HepG2 (cell line): ENCODE data around the gene VAPA. TPM values are rescaled to one million over a fixed set of nuclear protein-coding genes. Genes with fewer than 3 reads are reported as not detected.

ENCODE experiments used
- ADNP ChIP-seq: sonication (generic); formaldehyde crosslinking; IDR thresholded peaks from 2 replicates; pipeline ENCODE4 v1.4.0; 2020; ENCODE audit warnings: missing genetic modification reagents
- CAMTA2 ChIP-seq: sonication (generic); formaldehyde crosslinking; IDR thresholded peaks from 2 replicates; pipeline ENCODE4 v1.4.0; 2020; ENCODE audit warnings: mild to moderate bottlenecking, missing genetic modification reagents, borderline replicate concordance
- GATAD1 ChIP-seq: IDR thresholded peaks from 2 replicates; pipeline ENCODE4 v1.6.1; 2016; ENCODE audit warnings: missing genetic modification reagents, missing compliant biosample characterization
- HDAC2 ChIP-seq: sonication (generic); formaldehyde crosslinking; IDR thresholded peaks from 2 replicates; pipeline ENCODE4 v1.4.0; 2020; ENCODE audit warnings: missing genetic modification reagents
- HOXA3 ChIP-seq: sonication (generic); formaldehyde crosslinking; IDR thresholded peaks from 2 replicates; pipeline ENCODE4 v1.5.0; 2020; ENCODE audit warnings: missing genetic modification reagents
- NFE2L1 ChIP-seq: sonication (generic); formaldehyde crosslinking; IDR thresholded peaks from 2 replicates; pipeline ENCODE4 v1.4.0; 2020; ENCODE audit warnings: missing genetic modification reagents, mild to moderate bottlenecking, borderline replicate concordance
- SNAPC2 ChIP-seq: sonication (generic); formaldehyde crosslinking; IDR thresholded peaks from 2 replicates; pipeline ENCODE4 v1.8.1; 2022; ENCODE audit warnings: mild to moderate bottlenecking, missing genetic modification reagents
- ZBED4 ChIP-seq: sonication (generic); formaldehyde crosslinking; IDR thresholded peaks from 2 replicates; pipeline ENCODE4 v1.4.0; 2020; ENCODE audit warnings: missing genetic modification reagents, borderline replicate concordance
- ZNF318 ChIP-seq: sonication (generic); formaldehyde crosslinking; IDR thresholded peaks from 2 replicates; pipeline ENCODE4 v1.4.0; 2020; ENCODE audit warnings: mild to moderate bottlenecking, missing genetic modification reagents
- polyA plus RNA-seq, 8 experiments: library from polyadenylated mRNA; depleted of rRNA in 3 of 8; stranded (reverse) in 7 of 8; unstranded in 1 of 8; fragments of >200 nt; fragmentation: Illumina TruSeq in 4 of 8; extraction: Trizol in 4 of 8; gene quantifications; 2 replicates each; pipeline versions ENCODE4 v1.2.1 to v1.2.3, GENCODE V29; 2011 to 2016; ENCODE audit warnings: low read depth in 4 of 8, missing spikeins in 1 of 8, mixed read lengths in 1 of 8; ENCODE audit not compliant: insufficient read depth in 1 of 8
- total RNA-seq, 5 experiments: library from RNA; depleted of rRNA; stranded (reverse); fragments of >200 nt; fragmentation: Illumina TruSeq; extraction: Trizol; gene quantifications; 2 replicates each; pipeline ENCODE4 v1.2.3, GENCODE V29; 2016; ENCODE audit warnings: low read depth in 1 of 5
- TF ChIP-seq, protein P1 (sequence below): sonication (generic); formaldehyde crosslinking; IDR thresholded peaks from 2 replicates; pipeline ENCODE4 v1.5.1; 2020; ENCODE audit warnings: mild to moderate bottlenecking, missing genetic modification reagents
- TF ChIP-seq, protein P2 (sequence below): IDR thresholded peaks from 2 replicates; pipeline ENCODE4 v1.6.1; 2016; ENCODE audit warnings: missing compliant biosample characterization, missing genetic modification reagents, borderline replicate concordance

VAPA gene
- total and polyA plus RNA-seq, 2 of the 13 experiments (the other 11 are each of a cell fraction or from before 2014, with no cell fraction given), result 167 to 294 TPM

GRCh38 chr18:9913526-9914333, at the start of gene VAPA (continued):
- no peak for TF ChIP-seq ZBED4 (CRISPR knock-in tag)
- no peak; the same call in 1 of the 2 replicates for TF ChIP-seq ZNF318 (CRISPR knock-in tag)
- TF ChIP-seq GATAD1 (CRISPR knock-in tag), result peak; percentile 70; the same call in 1 of the 2 replicates
- TF ChIP-seq, protein P1, sequence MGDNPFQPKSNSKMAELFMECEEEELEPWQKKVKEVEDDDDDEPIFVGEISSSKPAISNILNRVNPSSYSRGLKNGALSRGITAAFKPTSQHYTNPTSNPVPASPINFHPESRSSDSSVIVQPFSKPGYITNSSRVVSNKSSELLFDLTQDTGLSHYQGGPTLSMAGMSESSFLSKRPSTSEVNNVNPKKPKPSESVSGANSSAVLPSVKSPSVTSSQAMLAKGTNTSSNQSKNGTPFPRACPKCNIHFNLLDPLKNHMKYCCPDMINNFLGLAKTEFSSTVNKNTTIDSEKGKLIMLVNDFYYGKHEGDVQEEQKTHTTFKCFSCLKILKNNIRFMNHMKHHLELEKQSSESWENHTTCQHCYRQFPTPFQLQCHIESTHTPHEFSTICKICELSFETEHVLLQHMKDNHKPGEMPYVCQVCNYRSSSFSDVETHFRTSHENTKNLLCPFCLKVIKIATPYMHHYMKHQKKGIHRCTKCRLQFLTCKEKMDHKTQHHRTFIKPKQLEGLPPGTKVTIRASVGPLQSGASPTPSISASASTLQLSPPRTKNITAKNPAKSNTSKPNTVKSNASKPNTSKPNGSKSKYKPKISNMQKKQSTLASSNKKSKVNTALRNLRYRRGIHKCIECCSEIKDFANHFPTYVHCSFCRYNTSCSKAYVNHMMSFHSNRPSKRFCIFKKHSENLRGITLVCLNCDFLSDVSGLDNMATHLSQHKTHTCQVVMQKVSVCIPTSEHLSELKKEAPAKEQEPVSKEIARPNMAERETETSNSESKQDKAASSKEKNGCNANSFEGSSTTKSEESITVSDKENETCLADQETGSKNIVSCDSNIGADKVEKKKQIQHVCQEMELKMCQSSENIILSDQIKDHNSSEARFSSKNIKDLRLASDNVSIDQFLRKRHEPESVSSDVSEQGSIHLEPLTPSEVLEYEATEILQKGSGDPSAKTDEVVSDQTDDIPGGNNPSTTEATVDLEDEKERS (CRISPR knock-in tag), result no peak
- TF ChIP-seq SNAPC2 (CRISPR knock-in tag), result no peak
- no peak for TF ChIP-seq HDAC2
- peak; percentile 74 for TF ChIP-seq HOXA3 (CRISPR knock-in tag)
- no peak for TF ChIP-seq NFE2L1 (CRISPR knock-in tag)
- TF ChIP-seq, protein P2, sequence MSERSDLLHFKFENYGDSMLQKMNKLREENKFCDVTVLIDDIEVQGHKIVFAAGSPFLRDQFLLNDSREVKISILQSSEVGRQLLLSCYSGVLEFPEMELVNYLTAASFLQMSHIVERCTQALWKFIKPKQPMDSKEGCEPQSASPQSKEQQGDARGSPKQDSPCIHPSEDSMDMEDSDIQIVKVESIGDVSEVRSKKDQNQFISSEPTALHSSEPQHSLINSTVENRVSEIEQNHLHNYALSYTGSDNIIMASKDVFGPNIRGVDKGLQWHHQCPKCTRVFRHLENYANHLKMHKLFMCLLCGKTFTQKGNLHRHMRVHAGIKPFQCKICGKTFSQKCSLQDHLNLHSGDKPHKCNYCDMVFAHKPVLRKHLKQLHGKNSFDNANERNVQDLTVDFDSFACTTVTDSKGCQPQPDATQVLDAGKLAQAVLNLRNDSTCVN, result no peak
- no peak for TF ChIP-seq ADNP (CRISPR knock-in tag)
- TF ChIP-seq CAMTA2 (CRISPR knock-in tag), result no peak
